Stimulated activated CD4-positive, alpha-beta T cell treated with anti-CD3 and anti-CD28 coated beads, Interleukin-1b, Interleukin-23, amount 100 ng/mL, for 24 hours (primary cell): ENCODE results near the gene CACNA1F.

Experiments
- DNase-seq, 4 experiments: peaks; one replicate each; pipeline ENCODE4 v3.0.0-alpha.2; 2020; ENCODE audit warnings: low read depth in 4 of 4, low spot score in 1 of 4

Gene CACNA1F

DNA sequence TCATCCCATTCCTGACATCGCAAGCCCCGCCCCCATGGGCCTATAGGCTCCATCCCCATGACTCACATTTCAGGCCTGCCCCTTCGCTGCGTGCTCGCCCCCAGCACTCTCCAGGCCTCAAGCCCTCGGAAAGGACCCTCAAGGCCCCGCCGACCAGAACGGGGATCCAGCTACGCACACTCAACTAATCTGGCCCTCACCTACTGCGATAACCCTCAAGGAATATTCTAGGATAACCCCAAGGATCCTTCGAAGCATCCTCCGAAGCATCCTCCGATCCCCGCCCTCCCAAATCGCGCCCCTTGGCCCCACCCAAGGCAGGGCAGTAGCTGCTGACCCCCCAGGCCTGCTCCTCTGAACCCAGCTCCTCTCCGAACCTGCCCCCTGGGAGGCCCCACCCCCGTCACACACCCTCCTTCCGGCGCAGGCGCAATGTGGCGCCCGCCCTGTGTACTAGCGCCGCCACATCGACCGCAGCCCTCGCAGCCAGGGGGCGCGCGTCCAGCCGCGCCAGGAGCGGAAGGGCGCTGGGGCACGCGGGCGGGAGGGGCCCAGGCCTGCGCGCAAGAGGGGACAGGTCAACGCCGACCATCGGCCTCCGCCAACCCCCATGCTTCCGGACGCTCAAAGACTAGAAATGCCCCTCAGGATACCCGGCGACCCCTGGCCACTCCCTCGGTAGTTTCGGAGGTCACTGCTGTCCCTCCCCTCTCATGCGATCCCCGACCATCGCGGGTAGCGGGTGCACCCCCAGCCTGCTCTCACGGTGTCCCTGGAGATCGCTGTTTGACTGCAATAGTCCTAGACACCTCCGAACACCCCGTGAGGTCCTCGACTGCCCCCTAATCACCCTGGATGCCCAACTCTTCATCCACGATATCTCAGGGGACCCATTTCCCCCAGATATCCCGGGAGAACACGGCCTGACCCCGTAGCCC, 77.0 kb downstream of the CACNA1F start:
- DNase-seq = peak; percentile 59 to 74 (median 71)

DNA sequence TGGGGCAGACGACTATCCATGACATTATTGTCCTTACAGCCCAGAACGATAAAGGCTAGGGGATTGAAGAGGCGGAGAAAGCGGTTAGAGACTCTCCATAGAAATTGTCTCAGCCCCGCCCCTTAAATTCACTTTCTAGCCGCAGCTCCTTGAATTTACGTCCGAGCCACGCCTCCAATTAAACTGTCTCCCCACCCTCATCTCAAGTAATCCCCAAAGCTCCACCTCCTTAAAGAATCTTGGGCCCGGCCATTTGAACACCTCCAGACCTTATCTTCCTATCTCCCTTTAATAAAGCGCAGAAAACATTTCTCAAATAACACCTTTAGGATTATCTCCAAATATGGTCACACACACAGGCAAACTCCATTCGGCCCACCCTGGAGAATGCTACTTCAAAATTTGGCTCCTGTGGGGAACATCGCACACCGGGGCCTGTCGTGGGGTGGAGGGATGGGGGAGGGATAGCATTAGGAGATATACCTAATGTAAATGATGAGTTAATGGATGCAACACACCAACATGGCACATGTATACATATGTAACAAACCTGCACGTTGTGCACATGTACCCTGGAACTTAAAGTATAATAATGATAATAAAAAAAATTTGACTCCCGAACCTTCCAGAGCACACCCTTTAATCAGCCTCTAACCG, 77.8 kb downstream of the CACNA1F start:
- no peak for DNase-seq
